GM19452 (cell line): ENCODE measurements around the gene ELN.

Experiments
- ATAC-seq: cut with Tn5 transposase; IDR thresholded peaks from one replicate; pipeline ENCODE4 v1.9.1; 2021; ENCODE audit not compliant: unreplicated experiment

ELN gene

DNA sequence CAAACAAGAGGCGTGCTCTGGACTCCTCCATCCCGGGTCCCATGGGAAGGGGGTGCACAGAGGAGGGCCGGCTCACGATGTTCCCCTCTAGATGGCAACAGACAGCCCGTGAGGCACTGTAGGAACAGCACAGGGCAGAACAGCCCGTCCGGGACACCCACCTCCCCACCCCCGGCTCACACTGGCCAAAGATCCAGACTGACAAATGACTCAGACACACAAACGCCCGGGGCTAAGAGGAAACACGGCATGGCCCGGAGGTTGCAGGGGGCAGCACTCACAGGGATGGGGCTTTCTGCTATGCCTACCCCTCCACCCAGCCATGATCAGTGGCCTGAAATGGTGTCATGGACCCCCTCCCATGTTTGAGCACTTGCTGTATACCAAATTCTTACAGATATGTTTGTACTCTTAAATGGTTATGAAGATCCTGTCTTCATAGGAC lies 4.9 kb upstream of the ELN start:
- no peak for ATAC-seq

- ATAC-seq, result no peak
Observed at GRCh38 chr7:74023786-74024185, 4.2 kb upstream of the ELN start.

DNA sequence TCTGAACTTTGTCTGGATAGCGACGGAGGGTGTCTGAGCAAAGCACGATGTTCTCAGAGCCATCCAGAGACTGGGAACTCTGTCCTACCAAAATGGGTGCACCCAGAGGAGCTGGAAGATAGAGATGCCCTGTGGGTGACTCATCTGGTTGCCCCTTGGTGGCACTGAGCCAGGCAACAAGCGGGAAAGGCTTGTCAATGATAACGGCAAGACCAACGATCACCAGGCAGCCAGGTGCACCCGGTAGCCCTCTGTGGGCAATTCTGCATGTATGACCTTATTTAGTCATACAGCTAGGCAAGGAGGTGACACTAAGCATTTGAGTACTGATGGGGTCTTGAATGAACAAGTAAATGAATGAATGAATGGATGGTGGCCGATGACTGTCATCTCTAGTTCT lies 2.8 kb upstream of the ELN start:
- ATAC-seq, result no peak

DNA sequence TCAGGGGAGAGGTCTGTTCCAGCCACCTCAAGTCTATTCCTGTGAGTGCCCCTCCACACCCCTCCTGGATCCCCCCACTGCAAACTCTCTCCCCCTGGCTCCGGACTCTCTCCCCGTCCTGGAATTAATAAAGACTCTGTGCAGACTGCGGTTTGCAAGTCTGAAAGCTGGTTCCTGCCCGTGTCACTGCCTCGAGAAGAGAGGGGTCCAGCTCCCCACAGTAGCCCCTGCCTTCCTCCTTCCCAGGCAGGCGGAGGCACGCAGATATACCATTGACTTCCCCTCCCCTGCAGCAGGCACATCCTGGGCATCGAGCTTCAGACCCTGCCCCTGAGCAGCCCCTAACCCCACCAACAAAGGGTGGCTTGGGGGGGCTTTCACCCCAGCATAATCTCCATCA lies 2.2 kb upstream of the ELN start:
- ATAC-seq, result no peak

GRCh38 chr7:74026406-74026902 lies 1.5 kb upstream of the ELN start:
- no peak for ATAC-seq

- no peak for ATAC-seq
Observed at GRCh38 chr7:74026903-74027682, 880 bp upstream of the ELN start.

DNA sequence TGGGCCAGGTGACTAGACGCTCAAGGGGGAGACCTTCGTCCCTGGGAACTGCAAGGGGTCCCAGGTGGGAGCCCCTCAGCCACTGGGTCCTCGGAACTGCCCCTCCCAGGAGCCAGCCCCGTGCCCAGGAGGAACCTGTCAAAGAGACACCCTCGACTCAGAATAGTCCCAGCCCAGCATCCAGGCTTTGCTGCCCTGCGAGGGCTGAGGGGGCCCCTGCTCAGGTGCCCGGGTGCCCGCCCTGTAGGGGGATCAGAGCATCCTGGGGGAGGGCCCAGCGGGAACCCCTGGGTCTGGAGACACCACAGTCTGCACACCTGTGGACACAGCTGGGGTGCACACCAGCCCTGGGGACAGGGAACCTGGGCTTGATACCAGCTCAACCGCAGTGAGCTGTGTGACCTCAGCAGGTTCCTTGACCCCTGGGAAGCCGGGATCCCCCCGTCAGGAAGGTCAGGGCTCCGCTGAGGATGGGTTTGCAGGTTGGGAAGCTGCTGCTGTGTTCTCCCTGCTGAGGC lies 407 bp downstream of the ELN start:
- ATAC-seq, result no peak

DNA sequence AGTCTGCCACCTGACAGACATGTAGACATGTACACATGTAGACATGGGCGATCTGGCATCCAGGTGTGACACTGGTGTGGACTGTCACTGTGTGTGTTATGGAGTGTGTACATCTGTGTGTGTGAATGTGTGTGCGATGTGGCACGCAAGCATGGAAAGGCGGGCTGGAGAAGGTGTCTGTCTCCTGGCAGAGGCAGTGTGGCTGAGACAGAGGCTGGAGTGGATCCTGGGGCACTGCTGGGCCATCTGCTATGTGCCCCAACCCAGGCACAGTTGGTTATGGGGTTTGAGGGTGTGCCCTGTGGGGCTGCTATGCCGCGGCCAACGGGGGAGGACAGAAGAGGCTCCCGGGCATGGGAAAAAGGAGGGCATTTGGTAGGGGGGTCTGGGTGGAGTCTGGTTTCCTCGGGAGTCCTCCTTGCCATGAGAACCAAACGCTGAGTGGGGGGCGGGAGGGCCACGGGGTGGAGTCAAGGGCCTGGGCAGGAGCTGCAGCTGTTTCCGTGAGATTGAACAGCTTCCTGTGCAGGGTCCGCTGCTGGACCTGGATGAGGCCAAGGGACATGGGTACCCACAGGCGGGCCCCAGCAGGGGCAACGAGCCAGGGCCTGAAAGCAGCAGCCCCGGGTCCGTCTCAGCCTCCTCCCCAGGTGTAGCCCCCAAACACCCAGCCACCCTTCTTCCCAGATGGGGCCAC lies 1.3 kb downstream of the ELN start:
- no peak for ATAC-seq

- ATAC-seq, result no peak
Observed at GRCh38 chr7:74029991-74030415, 2.0 kb downstream of the ELN start.

DNA sequence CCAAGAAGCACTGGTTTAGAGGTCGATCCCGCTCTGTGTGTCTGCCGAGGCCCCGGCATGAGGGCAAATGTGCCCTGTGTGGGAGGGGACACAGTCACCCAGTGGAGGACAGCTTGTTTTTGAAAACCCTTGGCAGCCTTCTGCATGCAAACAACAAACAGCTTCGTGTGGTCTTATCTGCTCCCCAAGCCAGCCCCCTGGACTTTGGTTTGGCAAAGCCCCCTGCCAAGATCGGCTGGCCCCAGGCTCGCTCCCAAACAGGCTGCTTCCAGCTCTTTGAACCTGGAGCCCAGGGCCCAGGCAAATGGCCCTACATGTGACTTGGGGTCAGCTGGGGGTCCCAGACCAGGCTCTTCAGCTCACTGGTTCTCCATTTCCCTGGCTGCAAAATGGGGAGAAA lies 2.9 kb downstream of the ELN start:
- no peak for ATAC-seq

DNA sequence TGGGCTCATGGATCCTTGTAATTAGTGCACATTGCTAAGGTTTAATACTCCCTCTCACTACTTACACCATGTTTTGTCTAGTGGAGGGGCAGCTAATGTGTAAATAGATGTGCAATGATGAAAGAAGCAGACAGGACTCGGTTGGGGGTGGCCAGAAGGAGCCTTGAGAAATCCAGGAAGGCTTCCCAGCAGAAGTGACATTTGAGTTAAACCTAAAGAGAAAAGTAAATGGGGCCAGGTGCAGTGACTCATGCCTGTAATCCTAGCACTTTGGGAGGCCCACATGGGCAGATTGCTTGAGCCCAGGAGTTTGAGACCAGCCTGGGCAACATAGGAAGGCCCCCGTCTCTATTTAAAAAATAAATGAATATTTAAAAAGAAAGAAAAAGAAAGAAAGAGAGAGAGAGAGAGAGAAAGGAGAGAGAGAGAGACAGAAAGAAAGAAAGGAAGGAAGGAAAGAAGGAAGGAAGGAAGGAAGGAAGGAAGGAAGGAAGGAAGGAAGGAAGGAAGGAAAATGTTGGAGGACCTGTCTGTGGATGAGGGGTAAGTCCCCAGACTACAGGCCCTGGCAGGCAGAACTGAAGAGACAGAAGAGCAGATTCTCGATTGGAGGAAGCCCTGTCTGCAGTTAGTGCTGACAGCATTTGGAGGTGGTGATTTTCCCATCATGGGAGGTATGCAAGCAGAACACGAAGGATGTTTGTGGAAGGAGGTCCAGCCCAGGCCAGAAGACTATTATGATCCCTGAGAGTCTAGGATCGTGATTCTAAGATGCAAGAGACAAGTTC lies 3.6 kb downstream of the ELN start:
- ATAC-seq, result no peak

DNA sequence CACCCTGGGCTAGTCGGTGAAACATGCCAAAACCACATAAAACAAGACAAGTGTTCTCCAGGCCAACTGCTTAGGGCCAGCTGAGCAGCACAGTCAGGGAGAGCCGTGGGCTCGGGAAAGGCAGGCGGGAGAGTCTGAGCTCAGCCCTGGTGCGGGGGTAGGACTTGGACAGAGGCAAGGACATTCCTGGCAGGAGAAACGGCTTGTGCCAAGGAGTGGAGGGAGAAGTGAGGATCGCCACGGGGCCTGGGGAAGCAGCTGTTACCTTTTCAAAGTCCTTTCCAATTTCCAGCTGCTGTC lies 4.2 kb downstream of the ELN start:
- ATAC-seq, result no peak

GRCh38 chr7:74032624-74033371 lies 4.8 kb downstream of the ELN start:
- no peak for ATAC-seq

DNA sequence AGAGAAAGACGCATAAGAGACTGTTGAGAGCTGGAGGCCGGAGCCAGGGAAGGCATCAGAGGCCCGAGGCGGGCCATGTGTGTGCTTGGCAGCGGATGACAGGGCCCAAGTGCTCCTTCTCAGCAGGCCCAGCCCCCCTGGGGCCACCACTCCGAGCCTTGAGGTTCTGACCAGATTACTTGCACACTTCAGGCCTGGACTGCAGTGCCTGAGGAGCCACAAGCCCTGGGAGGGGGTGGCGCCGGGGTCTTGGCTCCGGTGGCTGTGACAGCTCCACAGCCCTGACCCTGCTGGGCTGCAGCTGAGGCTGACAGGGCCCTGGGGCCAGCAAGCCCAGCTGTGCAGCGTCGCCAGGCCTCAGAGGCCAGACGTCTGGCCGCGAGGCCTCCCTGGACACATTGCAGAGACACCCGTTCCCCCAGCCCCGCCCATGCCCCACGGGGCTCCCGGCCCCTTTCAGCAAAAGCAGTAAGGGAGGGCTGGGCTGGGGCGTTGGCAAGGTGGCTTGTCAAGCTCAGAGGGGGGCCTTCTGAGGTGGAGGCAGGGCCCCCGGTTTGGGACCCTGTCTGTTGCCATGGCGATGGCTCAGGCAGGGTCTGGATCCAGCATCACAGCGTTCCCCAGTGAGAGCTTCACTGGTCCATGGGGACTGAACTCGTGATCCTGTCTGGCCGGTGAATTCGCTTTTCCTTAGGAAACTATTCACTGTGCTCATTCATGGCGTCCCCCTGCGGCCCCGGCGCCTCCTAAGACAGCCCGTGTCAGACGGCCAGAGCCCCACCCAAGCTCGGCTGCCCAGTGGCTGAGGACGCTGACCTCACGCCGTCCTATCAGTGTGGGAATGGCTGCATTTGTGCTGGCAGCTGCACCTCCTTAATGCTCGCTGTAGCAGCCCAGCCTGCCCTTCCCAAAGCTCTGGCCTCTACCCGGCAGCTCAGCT lies 5.7 kb downstream of the ELN start:
- no peak for ATAC-seq

GRCh38 chr7:74037609-74038008 lies 9.6 kb downstream of the ELN start:
- no peak for ATAC-seq

GRCh38 chr7:74038194-74038961 lies 10.4 kb downstream of the ELN start:
- ATAC-seq, result no peak

GRCh38 chr7:74039337-74039736 lies 11.4 kb downstream of the ELN start:
- no peak for ATAC-seq

DNA sequence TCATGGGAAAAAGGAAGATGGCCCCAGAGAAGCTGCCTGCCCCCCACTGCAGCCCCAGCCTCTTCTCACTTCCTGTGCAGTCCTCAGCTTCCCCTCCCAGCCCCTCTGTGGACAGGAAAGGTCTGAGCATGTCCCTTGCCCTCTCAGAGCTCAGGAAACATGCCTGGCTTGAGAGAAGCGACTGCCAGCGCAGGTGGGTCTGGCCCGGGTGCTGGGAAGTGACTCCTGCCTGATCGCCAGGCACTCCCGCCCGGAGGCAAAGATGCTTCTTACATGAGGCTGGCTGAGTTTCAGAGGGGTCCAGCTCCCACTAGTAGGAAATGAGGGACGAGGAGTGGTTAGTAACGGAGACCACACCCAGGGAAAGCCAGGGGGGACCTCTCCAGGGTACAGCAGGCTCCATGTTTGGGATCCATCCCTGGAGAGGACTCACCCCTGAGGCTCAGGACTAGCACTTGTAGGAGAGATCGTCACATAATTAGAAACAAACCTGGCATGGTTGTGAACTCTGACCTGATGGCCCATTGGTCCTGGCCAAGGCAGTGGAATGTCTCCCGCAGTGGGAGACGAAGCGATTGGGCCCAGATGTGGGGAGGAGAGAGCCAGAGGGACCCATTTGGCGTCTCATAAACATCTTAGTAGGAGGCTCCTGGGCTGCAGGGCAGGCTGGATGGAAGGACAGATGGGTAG lies 12.3 kb downstream of the ELN start:
- ATAC-seq, result no peak
